HL-60 (cell line): ENCODE measurements around the gene EIF4B.

ENCODE experiments used
- GABPA ChIP-seq: IDR thresholded peaks from 2 replicates; pipeline ENCODE4 v1.6.1; 2012; ENCODE audit warnings: low read depth
- POLR2AphosphoS5 ChIP-seq: IDR thresholded peaks from 2 replicates; pipeline ENCODE4 v1.6.1; 2012; ENCODE audit warnings: low read depth
- SPI1 ChIP-seq: IDR thresholded peaks from 2 replicates; pipeline ENCODE4 v1.6.1; 2012; ENCODE audit warnings: low read depth, mild to moderate bottlenecking, borderline replicate concordance
- TF ChIP-seq, protein P1 (sequence below): IDR thresholded peaks from 2 replicates; pipeline ENCODE4 v1.6.1; 2012; ENCODE audit warnings: low read depth; ENCODE audit not compliant: insufficient replicate concordance
- TF ChIP-seq, protein P2 (sequence below): IDR thresholded peaks from one replicate; pipeline ENCODE4 v1.5.1; 2011; ENCODE audit warnings: low read length, control low read depth, inconsistent platforms; ENCODE audit not compliant: insufficient read depth

DNA sequence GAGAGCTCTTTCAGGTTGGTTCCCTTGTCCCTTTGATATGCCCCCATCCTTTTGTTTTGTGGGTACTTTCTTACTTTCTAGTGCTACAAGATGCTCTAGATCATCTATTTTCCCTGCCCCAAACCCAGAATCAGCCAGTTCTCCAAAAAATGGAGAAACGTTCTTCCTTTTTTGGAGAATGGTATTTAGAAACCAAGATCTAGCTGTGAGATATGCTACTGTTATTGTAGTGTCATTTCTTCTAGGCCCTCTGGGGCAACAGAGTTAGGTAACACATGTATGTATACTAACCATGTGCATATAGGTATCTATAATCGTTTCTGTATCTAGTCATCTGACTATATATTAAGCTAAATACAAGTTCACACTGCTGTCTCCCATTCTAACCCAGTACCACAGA is 84.3 kb downstream of the EIF4B start:
- TF ChIP-seq, protein P1, sequence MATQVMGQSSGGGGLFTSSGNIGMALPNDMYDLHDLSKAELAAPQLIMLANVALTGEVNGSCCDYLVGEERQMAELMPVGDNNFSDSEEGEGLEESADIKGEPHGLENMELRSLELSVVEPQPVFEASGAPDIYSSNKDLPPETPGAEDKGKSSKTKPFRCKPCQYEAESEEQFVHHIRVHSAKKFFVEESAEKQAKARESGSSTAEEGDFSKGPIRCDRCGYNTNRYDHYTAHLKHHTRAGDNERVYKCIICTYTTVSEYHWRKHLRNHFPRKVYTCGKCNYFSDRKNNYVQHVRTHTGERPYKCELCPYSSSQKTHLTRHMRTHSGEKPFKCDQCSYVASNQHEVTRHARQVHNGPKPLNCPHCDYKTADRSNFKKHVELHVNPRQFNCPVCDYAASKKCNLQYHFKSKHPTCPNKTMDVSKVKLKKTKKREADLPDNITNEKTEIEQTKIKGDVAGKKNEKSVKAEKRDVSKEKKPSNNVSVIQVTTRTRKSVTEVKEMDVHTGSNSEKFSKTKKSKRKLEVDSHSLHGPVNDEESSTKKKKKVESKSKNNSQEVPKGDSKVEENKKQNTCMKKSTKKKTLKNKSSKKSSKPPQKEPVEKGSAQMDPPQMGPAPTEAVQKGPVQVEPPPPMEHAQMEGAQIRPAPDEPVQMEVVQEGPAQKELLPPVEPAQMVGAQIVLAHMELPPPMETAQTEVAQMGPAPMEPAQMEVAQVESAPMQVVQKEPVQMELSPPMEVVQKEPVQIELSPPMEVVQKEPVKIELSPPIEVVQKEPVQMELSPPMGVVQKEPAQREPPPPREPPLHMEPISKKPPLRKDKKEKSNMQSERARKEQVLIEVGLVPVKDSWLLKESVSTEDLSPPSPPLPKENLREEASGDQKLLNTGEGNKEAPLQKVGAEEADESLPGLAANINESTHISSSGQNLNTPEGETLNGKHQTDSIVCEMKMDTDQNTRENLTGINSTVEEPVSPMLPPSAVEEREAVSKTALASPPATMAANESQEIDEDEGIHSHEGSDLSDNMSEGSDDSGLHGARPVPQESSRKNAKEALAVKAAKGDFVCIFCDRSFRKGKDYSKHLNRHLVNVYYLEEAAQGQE = no peak
- TF ChIP-seq, protein P2, sequence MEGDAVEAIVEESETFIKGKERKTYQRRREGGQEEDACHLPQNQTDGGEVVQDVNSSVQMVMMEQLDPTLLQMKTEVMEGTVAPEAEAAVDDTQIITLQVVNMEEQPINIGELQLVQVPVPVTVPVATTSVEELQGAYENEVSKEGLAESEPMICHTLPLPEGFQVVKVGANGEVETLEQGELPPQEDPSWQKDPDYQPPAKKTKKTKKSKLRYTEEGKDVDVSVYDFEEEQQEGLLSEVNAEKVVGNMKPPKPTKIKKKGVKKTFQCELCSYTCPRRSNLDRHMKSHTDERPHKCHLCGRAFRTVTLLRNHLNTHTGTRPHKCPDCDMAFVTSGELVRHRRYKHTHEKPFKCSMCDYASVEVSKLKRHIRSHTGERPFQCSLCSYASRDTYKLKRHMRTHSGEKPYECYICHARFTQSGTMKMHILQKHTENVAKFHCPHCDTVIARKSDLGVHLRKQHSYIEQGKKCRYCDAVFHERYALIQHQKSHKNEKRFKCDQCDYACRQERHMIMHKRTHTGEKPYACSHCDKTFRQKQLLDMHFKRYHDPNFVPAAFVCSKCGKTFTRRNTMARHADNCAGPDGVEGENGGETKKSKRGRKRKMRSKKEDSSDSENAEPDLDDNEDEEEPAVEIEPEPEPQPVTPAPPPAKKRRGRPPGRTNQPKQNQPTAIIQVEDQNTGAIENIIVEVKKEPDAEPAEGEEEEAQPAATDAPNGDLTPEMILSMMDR = no peak
- no peak for TF ChIP-seq POLR2AphosphoS5
- no peak for TF ChIP-seq GABPA
- TF ChIP-seq SPI1 = no peak
